Muscle of leg (tissue), 11 donors: Measurements from ENCODE around the gene PANK1. TPM values are rescaled to one million over a fixed set of nuclear protein-coding genes. Genes with fewer than 3 reads are reported as not detected.
"Not testable (repeated sequence)": the region's sequence is repeated elsewhere in the genome, so short reads cannot be mapped to it uniquely, and the experiment has no call there.

ENCODE experiments used
- DNase-seq: peaks from one replicate; pipeline ENCODE4 v3.0.0; 2013
- H3K27ac ChIP-seq: one replicate; pipeline ENCODE4 v1.5.1; 2013; ENCODE audit warnings: mild to moderate bottlenecking, low read length, control low read depth
- H3K27me3 ChIP-seq: one replicate; pipeline ENCODE4 v1.6.1; 2013; ENCODE audit warnings: low read length; ENCODE audit not compliant: control insufficient read depth, insufficient read depth
- H3K36me3 ChIP-seq: one replicate; pipeline ENCODE4 v1.6.1; 2013; ENCODE audit warnings: low read length; ENCODE audit not compliant: control insufficient read depth, insufficient read depth
- H3K4me1 ChIP-seq: one replicate; pipeline ENCODE4 v1.6.1; 2013; ENCODE audit warnings: low read length; ENCODE audit not compliant: control insufficient read depth, insufficient read depth
- H3K4me3 ChIP-seq: one replicate; pipeline ENCODE4 v1.5.1; 2013; ENCODE audit warnings: low read length, control low read depth
- H3K9me3 ChIP-seq: replicated peaks from 2 replicates; pipeline ENCODE4 v1.6.1; 2013; ENCODE audit warnings: low read depth, low read length; ENCODE audit not compliant: control insufficient read depth
- WGBS: methylation state at CpG from one replicate; pipeline ENCODE4 v1.1.5; 2013; ENCODE audit warnings: missing lambda C conversion rate; ENCODE audit not compliant: insufficient coverage; 5-methylcytosine and 5-hydroxymethylcytosine counted together
- polyA plus RNA-seq, 8 donors: library from polyadenylated mRNA; unstranded; fragments of 120-200 nt; gene quantifications; one replicate each; pipeline versions ENCODE4 v1.2.1 to v1.2.3, GENCODE V29; 2013; ENCODE audit warnings: inconsistent platforms in 1 of 8, low replicate concordance in 1 of 8; ENCODE audit not compliant: insufficient read length in 8 of 8, insufficient read depth in 1 of 8
- total RNA-seq: library from RNA; stranded (reverse); fragments of 120-200 nt; gene quantifications from one replicate; pipeline ENCODE4 v1.2.4, GENCODE V29; 2013

Gene PANK1
- total and polyA plus RNA-seq, 9 donors = 13.0 to 17.1 (median 15.0) TPM

DNA sequence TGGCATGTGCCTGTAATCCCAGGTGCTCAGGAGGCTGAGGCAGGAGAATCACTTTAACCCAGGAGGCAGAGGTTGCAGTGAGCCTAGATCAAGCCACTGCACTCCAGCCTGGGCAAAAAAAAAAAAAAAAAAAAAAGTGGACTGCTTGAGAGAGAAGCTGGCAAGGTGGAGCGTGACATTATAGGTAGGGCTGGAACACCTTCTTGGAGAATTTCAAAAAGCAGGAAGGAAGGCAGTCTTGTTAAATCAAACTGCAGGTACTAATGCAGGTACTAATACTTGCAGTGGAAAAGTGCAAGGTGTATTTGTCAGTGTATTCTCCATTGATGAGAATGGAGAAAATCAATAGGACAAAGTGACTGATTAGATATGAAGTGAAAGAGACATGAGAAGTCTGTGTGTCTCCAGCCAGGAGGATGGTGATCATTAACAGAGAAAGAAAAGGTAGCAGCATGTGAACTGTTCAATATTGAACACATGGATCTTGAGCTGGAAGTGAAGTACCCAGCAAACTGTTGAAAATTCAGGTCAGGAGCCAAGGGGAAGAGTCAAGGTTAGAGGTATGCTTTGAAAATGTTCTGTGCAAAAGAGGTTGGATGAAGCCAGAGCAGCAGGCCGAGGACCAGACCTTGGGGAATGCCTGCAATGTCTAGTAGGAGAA, 97.1 kb downstream of the PANK1 start:
- no peaks in the 10 kb centered on the region for H3K4me1 ChIP-seq
- WGBS = 67% methylated on average over 2 of the region's 2 CpGs

DNA sequence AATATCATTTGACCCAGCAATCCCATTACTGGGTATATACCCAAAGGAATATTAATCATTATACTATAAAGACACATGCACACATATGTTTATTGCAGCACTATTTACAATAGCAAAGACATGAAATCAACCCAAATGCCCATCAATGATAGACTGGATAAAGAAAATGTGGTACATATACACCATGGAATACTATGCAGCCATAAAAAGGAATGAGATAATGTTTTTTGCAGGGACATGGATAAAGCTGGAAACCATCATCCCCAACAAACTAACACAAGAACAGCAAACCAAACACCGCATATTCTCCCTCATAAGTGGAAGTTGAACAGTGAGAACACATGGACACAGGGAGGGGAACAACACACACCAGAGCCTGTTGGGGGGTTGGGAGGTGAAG, 98.4 kb downstream of the PANK1 start:
- H3K27ac ChIP-seq, H3K27me3 ChIP-seq, H3K36me3 ChIP-seq, H3K4me3 ChIP-seq, H3K4me1 ChIP-seq, H3K9me3 ChIP-seq, DNase-seq: not testable (repeated sequence)
- WGBS = no CpG with 5 or more reads among the region's 1 CpG

More for the DNA sequence above, 97.1 kb downstream of the PANK1 start:
- no peaks in the 10 kb centered on the region for H3K36me3 ChIP-seq
- H3K9me3 ChIP-seq = no peaks in the 10 kb centered on the region
- no peaks in the 10 kb centered on the region for H3K27me3 ChIP-seq
- no peak overlapping the region for H3K4me3 ChIP-seq
- H3K27ac ChIP-seq = no peak overlapping the region
- no peak for DNase-seq

DNA sequence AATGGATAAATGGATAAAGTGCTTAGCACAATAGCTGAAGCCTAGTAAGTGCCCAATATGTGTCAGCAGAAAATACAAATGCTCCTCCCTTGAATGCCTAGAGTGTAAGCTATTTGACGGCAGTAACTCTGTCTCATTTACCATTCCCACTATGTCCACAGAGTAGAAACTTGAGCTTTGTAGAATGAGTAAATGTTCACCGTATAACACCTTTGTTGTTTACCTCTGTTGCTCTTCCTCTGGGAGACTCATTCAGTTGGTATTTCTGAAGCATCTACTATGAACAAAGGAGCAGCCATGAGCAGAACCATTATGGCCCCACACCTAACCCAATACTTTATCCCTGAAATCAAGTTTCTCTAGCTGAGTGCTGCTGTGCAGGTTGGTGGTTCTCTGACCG, 101.2 kb downstream of the PANK1 start:
- Histone ChIP-seq H3K27me3 (no peaks in the 10 kb centered on the region), H3K36me3 (no peaks in the 10 kb centered on the region), H3K4me3 (no peak overlapping the region), H3K4me1 (no peaks in the 10 kb centered on the region), H3K27ac (no peak overlapping the region), H3K9me3 (no peaks in the 10 kb centered on the region)
- 83% methylated on average over 1 of the region's 3 CpGs for WGBS
- no peak for DNase-seq

DNA sequence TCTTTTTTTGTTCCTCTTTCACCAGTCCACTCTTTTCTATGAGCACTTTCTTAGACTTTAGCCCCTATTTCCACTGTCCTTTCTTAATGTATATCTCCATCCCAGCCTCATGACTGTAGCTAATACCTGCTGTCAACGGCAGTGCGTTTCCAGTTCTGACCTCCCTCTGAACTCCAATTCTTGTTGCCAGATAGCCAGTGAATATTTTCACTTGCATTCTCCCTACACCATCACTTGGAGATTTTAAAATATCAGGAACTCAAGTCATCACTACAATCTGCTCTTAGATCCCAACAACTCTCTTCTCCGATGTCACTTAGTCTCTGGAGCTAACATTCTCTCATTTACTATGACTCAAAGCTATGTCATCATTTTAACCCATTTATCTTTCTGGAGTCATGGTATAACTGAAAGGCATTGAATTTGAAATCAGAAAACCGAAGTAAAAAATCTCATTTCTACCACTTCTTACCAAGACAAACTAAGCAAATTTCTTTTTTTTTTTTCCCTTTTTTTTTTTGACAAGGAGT, 104.6 kb downstream of the PANK1 start:
- H3K4me3 ChIP-seq = no peak overlapping the region
- peaks cover 4% of the 10 kb centered on the region for H3K4me1 ChIP-seq
- H3K27ac ChIP-seq = no peak overlapping the region
- H3K9me3 ChIP-seq = no peaks in the 10 kb centered on the region
- peaks cover 14% of the 10 kb centered on the region for H3K27me3 ChIP-seq
- H3K36me3 ChIP-seq = no peaks in the 10 kb centered on the region
- no peak for DNase-seq
- WGBS = 77% methylated on average over 3 of the region's 4 CpGs

DNA sequence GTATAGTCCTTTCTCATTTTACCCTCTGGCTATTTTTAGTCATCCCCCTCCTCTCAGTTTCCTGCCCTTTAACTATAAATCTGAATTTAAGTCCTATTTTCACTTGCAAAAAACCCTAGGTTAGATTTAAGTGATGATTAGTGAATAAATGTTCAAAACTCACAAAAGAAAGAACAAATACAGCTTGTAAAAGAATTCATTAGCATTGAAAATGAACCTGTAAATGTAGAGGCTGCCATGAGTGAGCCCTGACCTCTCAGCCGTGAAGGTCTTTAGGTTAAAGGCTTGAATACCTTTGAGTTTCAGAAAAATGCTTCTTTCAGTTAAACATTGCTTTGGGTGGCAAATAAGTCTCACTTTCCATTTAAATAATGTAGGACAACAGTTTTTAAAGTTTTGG, 107.7 kb downstream of the PANK1 start:
- no peak overlapping the region for H3K27ac ChIP-seq
- H3K27me3 ChIP-seq = peaks cover 31% of the 10 kb centered on the region
- no peaks in the 10 kb centered on the region for H3K9me3 ChIP-seq
- no peaks in the 10 kb centered on the region for H3K36me3 ChIP-seq
- H3K4me1 ChIP-seq = peaks cover 8% of the 10 kb centered on the region
- no peak overlapping the region for H3K4me3 ChIP-seq
- WGBS = no CpG with 5 or more reads among the region's 1 CpG
- DNase-seq = no peak

DNA sequence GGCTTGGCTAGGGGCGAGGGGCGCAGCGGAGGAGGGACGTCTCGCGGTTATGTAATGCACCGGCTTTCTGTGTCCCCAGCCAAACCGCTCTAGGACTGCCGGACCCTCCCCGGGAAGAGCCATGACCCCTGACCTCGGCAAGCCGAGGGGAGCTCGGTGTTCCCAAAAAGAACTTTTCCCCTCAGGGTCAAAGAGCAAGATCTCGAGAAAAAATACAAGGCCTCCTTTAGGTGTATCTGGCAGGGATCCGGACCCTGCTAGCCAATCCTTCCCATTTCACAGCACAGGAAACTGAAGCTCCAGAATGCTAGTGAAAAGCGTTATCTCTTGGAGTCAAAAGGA, 109.1 kb downstream of the PANK1 start:
- no peaks in the 10 kb centered on the region for H3K9me3 ChIP-seq
- DNase-seq = no peak
- H3K27ac ChIP-seq = no peak overlapping the region
- peaks cover 8% of the 10 kb centered on the region for H3K4me1 ChIP-seq
- peaks cover 35% of the 10 kb centered on the region for H3K27me3 ChIP-seq
- 7% methylated on average over 15 of the region's 16 CpGs for WGBS
- no peaks in the 10 kb centered on the region for H3K36me3 ChIP-seq
- peak overlapping the region; percentile 30 for H3K4me3 ChIP-seq

DNA sequence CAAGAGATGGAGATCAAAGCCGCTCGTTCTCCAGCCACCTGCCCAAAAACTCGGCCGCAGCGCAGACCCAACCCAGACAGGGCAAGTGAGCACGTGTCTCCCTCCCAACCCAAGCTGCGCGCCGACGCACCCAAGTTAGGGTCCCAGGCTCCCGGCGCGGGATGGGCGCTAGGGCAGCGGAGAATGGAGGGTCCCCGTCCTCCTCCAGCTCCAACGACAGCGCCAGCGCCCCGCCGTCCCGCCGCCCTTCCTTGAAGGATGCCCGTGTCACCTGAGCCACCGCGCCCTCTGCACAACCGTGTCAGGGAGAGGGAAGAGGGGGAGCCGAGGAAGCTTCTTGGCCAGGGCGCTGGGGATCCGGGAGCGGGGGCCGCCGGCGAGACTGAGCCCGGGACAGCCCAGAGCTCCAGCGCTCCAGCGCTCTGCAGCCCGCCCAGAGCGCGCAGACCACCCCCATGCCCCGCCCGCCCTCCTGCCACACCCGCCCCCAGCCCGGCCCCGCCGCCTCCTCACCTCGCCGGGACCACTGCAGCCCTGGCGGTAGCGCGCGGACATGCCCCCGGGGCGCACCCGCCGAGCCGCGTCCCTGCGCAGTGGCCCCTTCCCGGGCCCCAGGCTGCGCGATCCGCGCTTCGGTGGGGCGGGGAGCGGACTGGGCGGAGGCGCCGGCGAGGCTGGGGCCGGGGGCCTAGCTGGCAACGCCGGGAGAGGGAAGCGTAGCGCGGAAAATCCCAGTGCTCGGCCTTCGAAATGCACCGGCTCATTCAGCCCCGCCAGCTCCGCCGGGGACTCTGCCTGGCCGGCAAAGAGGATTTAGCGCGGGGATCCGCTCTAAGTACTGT, 109.7 kb downstream of the PANK1 start, which contains the start of gene SLC16A12:
Gene SLC16A12, minus strand, starts transcription at position 424 of the 842 bp plus-strand sequence. CDS start 73,016 bp downstream, outside the sequence.
- peaks cover 8% of the 10 kb centered on the region for H3K4me1 ChIP-seq
- H3K36me3 ChIP-seq = no peaks in the 10 kb centered on the region
- DNase-seq = peak; percentile 61
- peaks cover 36% of the 10 kb centered on the region for H3K27me3 ChIP-seq
- H3K27ac ChIP-seq = no peak within 1 kb of the TSS
- no peaks in the 10 kb centered on the region for H3K9me3 ChIP-seq
- 1% methylated on average over 65 of the region's 87 CpGs for WGBS
- peak within 1 kb of the TSS; percentile 46 for H3K4me3 ChIP-seq

DNA sequence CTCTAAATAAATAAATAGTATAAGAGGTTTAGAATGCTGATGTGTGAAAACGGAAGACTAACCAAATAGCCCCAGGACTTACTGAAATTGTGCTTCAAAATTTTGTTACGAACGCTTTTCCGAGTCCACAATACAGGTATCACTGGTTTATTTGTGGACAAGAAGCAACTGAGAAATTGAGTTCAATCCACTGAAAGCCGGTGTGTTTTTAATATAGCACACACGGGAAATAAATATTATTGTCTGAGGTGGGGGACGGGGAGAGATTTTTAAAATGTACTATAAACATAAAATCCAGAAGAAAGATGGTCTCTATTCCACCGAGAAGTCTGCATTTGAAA, 110.2 kb downstream of the PANK1 start:
- no peaks in the 10 kb centered on the region for H3K36me3 ChIP-seq
- peak overlapping the region; percentile 46 for H3K4me3 ChIP-seq
- 13% methylated on average over 3 of the region's 8 CpGs for WGBS
- no peak overlapping the region for H3K27ac ChIP-seq
- peaks cover 36% of the 10 kb centered on the region for H3K27me3 ChIP-seq
- no peaks in the 10 kb centered on the region for H3K9me3 ChIP-seq
- peaks cover 8% of the 10 kb centered on the region for H3K4me1 ChIP-seq
- DNase-seq = no peak
